GM12878 (cell line): Measurements from ENCODE around the gene PMM2. TPM values are rescaled to one million over a fixed set of nuclear protein-coding genes. Genes with fewer than 3 reads are reported as not detected.

Experiments used
- ATAC-seq: fragments of 200-7000 bp; cut with Tn5 transposase; 3 replicates; pipeline ENCODE4 v1.9.1; 2020; ENCODE audit warnings: mild to moderate bottlenecking, moderate library complexity
- BruUV-seq: library from RNA; stranded (reverse); fragments of 400-500 nt; replicated peaks from 2 replicates; lab custom pipeline; 2021; lab: Mats Ljungman, UMichigan
- CTCF ChIA-PET: fragments of 300-600 bp; sonication (Branson Sonifier 250); formaldehyde crosslinking; extraction: SDS; loops from one replicate; lab custom pipeline; 2021; ENCODE audit warnings: inconsistent platforms; lab: Yijun Ruan, JAX
- POLR2A ChIA-PET: fragments of 350-600 bp; formaldehyde crosslinking; extraction: SDS; loops from one replicate; lab custom pipeline; 2021; ENCODE audit warnings: inconsistent platforms; lab: Charles Lee
- RAD21 ChIA-PET: fragments of 300-600 bp; sonication (Branson Sonifier 250); formaldehyde crosslinking; loops from one replicate; lab custom pipeline; 2023; ENCODE audit warnings: antibody characterized with exemption; ENCODE audit not compliant: unreplicated experiment; lab: Charles Lee
- SMC1A ChIA-PET: fragments of 300-600 bp; sonication (Branson Sonifier 250); formaldehyde crosslinking; loops from one replicate; lab custom pipeline; 2023; ENCODE audit not compliant: unreplicated experiment, uncharacterized antibody; lab: Charles Lee
- DNase-seq: peaks from one replicate; pipeline ENCODE4 v3.0.0-alpha.2; 2011; ENCODE audit warnings: low read depth, low spot score
- FAIRE-seq: peaks from 3 replicates; lab custom pipeline; 2011; peaks lifted over from hg19 to GRCh38; lab: Jason Lieb, UNC
- H2AFZ ChIP-seq: 2 replicates; pipeline ENCODE4 v1.6.0; 2011; ENCODE audit warnings: low read depth, low read length, control low read depth; ENCODE audit not compliant: control insufficient read depth
- H3K27ac ChIP-seq: 2 replicates; pipeline ENCODE4 v1.5.1; 2011; ENCODE audit warnings: control low read depth; ENCODE audit not compliant: control insufficient read depth, insufficient read depth
- H3K27me3 ChIP-seq, 2 experiments: replicated peaks in 1 of 2; 2 replicates each; pipeline versions ENCODE4 v1.6.0 to v1.6.1; 2011; ENCODE audit warnings: low read length in 1 of 2; ENCODE audit not compliant: control insufficient read depth in 2 of 2, insufficient read depth in 2 of 2
- H3K36me3 ChIP-seq, 2 experiments: 2 replicates each; pipeline ENCODE4 v1.5.1; 2011; ENCODE audit warnings: low read length in 1 of 2; ENCODE audit not compliant: control insufficient read depth in 2 of 2, insufficient read depth in 2 of 2
- H3K4me1 ChIP-seq: 2 replicates; pipeline ENCODE4 v1.6.1; 2011; ENCODE audit warnings: mild to moderate bottlenecking, low read length, moderate library complexity, mixed read lengths; ENCODE audit not compliant: control insufficient read depth, insufficient read depth
- H3K4me2 ChIP-seq: 2 replicates; pipeline ENCODE4 v1.6.0; 2011; ENCODE audit warnings: control low read depth; ENCODE audit not compliant: control insufficient read depth, insufficient read depth
- H3K4me3 ChIP-seq: fragments of 200-600 bp; sonication (generic); 2 replicates; pipeline ENCODE4 v1.5.1; 2016
- H3K79me2 ChIP-seq: 2 replicates; pipeline ENCODE4 v1.6.0; 2011; ENCODE audit warnings: low read length; ENCODE audit not compliant: control insufficient read depth, insufficient read depth
- H3K9ac ChIP-seq: 2 replicates; pipeline ENCODE4 v1.8.0; 2011; ENCODE audit warnings: low read length, control low read depth, mixed read lengths; ENCODE audit not compliant: control insufficient read depth, insufficient read depth
- H3K9me3 ChIP-seq: replicated peaks from 3 replicates; pipeline ENCODE4 v1.5.1; 2011; ENCODE audit warnings: mild to moderate bottlenecking, low read length; ENCODE audit not compliant: control insufficient read depth, insufficient read depth
- H4K20me1 ChIP-seq: 2 replicates; pipeline ENCODE4 v1.6.0; 2011; ENCODE audit not compliant: control insufficient read depth, insufficient read depth
- BRCA1 ChIP-seq: IDR thresholded peaks from 2 replicates; pipeline ENCODE4 v1.6.1; 2011; ENCODE audit warnings: low read depth, low read length, improper control_type of control experiment
- CHD1 ChIP-seq: IDR thresholded peaks from 2 replicates; pipeline ENCODE4 v1.6.1; 2012; ENCODE audit warnings: low read depth, low read length, improper control_type of control experiment
- CREM ChIP-seq: IDR thresholded peaks from 2 replicates; pipeline ENCODE4 v1.6.1; 2014; ENCODE audit warnings: antibody characterized with exemption, low read depth
- EP300 ChIP-seq, 2 experiments: fragments of 150-350 bp in 1 of 2; IDR thresholded peaks; 2 replicates each; pipeline ENCODE4 v1.6.1; 2011 to 2012; ENCODE audit warnings: low read depth in 2 of 2, low read length in 2 of 2, borderline replicate concordance in 1 of 2, improper control_type of control experiment in 1 of 2, inconsistent platforms in 1 of 2; ENCODE audit not compliant: control insufficient read depth in 1 of 2
- HDGF ChIP-seq: fragments of 450-650 bp; IDR thresholded peaks from 2 replicates; pipeline ENCODE4 v1.6.1; 2016; ENCODE audit warnings: antibody characterized with exemption
- IKZF1 ChIP-seq: fragments of 450-650 bp; conservative IDR thresholded peaks from 2 replicates; pipeline ENCODE4 v1.6.1; 2017; ENCODE audit warnings: antibody characterized with exemption, mild to moderate bottlenecking
- JUNB ChIP-seq: IDR thresholded peaks from 2 replicates; pipeline ENCODE4 v1.6.1; 2016; ENCODE audit warnings: antibody characterized with exemption, mild to moderate bottlenecking
- NR2F1 ChIP-seq: fragments of 450-650 bp; conservative IDR thresholded peaks from 2 replicates; pipeline ENCODE4 v1.6.1; 2017; ENCODE audit warnings: mild to moderate bottlenecking
- RAD51 ChIP-seq: fragments of 450-650 bp; IDR thresholded peaks from 2 replicates; pipeline ENCODE4 v1.6.1; 2016; ENCODE audit warnings: moderate library complexity, mild to moderate bottlenecking, inconsistent platforms
- SREBF1 ChIP-seq: IDR thresholded peaks from 2 replicates; pipeline ENCODE4 v1.6.1; 2012; ENCODE audit warnings: mild to moderate bottlenecking, low read length
- SUPT20H ChIP-seq: IDR thresholded peaks from 2 replicates; pipeline ENCODE4 v1.6.1; 2011; ENCODE audit warnings: low read depth, mild to moderate bottlenecking, low read length, moderate library complexity, borderline replicate concordance; ENCODE audit not compliant: control insufficient read depth
- TCF7 ChIP-seq: IDR thresholded peaks from 2 replicates; pipeline ENCODE4 v1.6.1; 2014; ENCODE audit warnings: antibody characterized with exemption, borderline replicate concordance
- ZNF274 ChIP-seq: IDR thresholded peaks from one replicate; pipeline ENCODE4 v1.8.0; 2011; ENCODE audit not compliant: insufficient read length, insufficient read depth
- ZSCAN29 ChIP-seq: fragments of 450-650 bp; IDR thresholded peaks from 2 replicates; pipeline ENCODE4 v1.6.1; 2017; ENCODE audit warnings: mild to moderate bottlenecking, moderate library complexity
- WGBS: methylation state at CpG from one replicate; pipeline ENCODE4 v1.1.6; 2016; ENCODE audit warnings: low lambda C conversion rate; ENCODE audit not compliant: insufficient replicate concordance, insufficient coverage; ENCODE audit errors: missing lambda C conversion rate; 5-methylcytosine and 5-hydroxymethylcytosine counted together
- in situ Hi-C: fragments of 300-500 bp; cut with MboI; formaldehyde crosslinking; loops from 9 replicates; pipeline ENCODE4 v1.14.3; 2018; ENCODE audit warnings: mixed read lengths
- intact Hi-C: fragments of 100-400 bp; cut with micrococcal nuclease; formaldehyde crosslinking; loops from one replicate; pipeline ENCODE4 v1.14.2; 2022; ENCODE audit not compliant: unreplicated experiment
- polyA plus RNA-seq, 11 experiments: library from polyadenylated mRNA; depleted of rRNA in 4 of 11; unstranded in 6 of 11; stranded (reverse) in 5 of 11; fragments of >200 nt; fragmentation: Nextera tagmentation in 4 of 11; fragmentation: Illumina TruSeq in 1 of 11; extraction: Ambion mirVana in 4 of 11; extraction: Trizol in 1 of 11; gene quantifications; 1 replicate in 1 of 11; 2 replicates in 10 of 11; pipeline versions ENCODE4 v1.2.1 to v1.2.3, GENCODE V29; 2011 to 2016; ENCODE audit warnings: inconsistent platforms in 2 of 11, missing spikeins in 2 of 11, low read depth in 1 of 11
- total RNA-seq, 4 experiments: library from RNA; depleted of rRNA in 3 of 4; stranded (reverse); fragments of >200 nt in 3 of 4; fragmentation: Illumina TruSeq in 1 of 4; extraction: Trizol in 1 of 4; gene quantifications; 2 replicates each; pipeline versions ENCODE4 v1.2.1 to v1.2.3, GENCODE V29; 2013 to 2021
- TF ChIP-seq, protein P1 (sequence below): fragments of 450-650 bp; IDR thresholded peaks from 2 replicates; pipeline ENCODE4 v1.6.1; 2018; ENCODE audit warnings: mild to moderate bottlenecking, low read depth, moderate library complexity; ENCODE audit not compliant: partially characterized antibody
- TF ChIP-seq, protein P2 (sequence below): fragments of 450-650 bp; conservative IDR thresholded peaks from 2 replicates; pipeline ENCODE4 v1.6.1; 2017; ENCODE audit warnings: mild to moderate bottlenecking, moderate library complexity

PMM2 gene
- total and polyA plus RNA-seq, 10 of the 15 experiments (the other 5 are each of a cell fraction or from before 2014, with no cell fraction given): 22.6 to 69.4 (median 52.3) TPM

DNA sequence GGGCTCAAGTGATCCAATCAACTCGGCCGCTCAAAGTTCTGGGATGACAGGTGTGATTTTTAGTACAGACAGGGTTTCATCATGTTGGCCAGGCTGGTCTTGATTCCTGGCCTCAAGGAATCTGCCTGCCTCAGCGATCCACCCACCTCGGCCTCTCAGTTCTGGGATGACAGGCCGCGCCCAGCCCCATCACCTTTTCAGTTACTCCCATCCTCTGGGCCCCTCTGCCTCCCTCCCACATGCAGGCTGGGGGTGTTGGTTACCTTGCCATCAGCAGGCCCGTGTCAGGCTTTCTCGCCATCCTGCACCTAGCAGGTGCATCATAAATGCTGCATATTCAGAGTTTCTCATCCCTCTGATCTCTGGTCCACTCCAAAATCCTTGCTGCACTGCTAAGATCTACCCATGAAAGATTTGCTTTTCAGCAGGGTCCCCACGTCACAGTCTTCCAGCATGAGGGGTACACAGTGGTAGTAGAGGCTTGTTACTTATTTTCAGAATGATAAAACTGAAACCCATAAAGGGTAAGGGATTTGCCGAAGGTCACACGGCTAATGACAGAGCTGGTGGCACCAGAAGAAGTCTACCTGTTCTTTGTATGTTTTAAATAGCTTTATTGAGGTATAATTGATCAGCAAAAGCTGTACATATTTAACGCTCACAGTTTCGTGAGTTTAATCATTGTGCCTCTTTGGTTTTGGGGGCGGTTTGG lies 16.6 kb downstream of the PMM2 start:
- BruUV-seq: no TSS peak
- peaks cover 19 to 56% of the 10 kb centered on the region in 2 experiments for H3K36me3 ChIP-seq
- ChIA-PET RAD21 (interaction anchor here (0.9 kb wide), 1 partner anchor 55 kb away, joined by 3 read pairs; the partner anchor contains the start of gene CARHSP1), POLR2A (interaction anchor here (0.8 to 0.9 kb wide), 2 partner anchors 11 to 13 kb away, joined by 7 read pairs; no protein-coding TSS in a partner anchor), SMC1A (interaction anchor here (0.6 to 1.0 kb wide), 3 partner anchors 46 to 78 kb away, joined by 3 to 4 read pairs (median 3); no protein-coding TSS in a partner anchor), CTCF (interaction anchor here (0.5 kb wide), 1 partner anchor 784 kb away, joined by 3 read pairs; no protein-coding TSS in a partner anchor)
- H3K27ac ChIP-seq: peak overlapping the region; percentile 18
- H3K4me1 ChIP-seq: peaks cover 23% of the 10 kb centered on the region
- H4K20me1 ChIP-seq: peaks cover 3% of the 10 kb centered on the region
- peak; percentile 60 for ATAC-seq
- no peak for DNase-seq
- no peaks in the 10 kb centered on the region for H3K27me3 ChIP-seq
- FAIRE-seq: peak; percentile 31
- H3K9ac ChIP-seq: no peak overlapping the region
- H3K4me3 ChIP-seq: no peak overlapping the region
- intact Hi-C loops (no loop called here), in situ Hi-C loops (no loop called here)
- no peaks in the 10 kb centered on the region for H3K79me2 ChIP-seq
- WGBS: 36% methylated on average over 14 of the region's 14 CpGs
- no peak overlapping the region; the same call in 1 of the 2 replicates for H3K4me2 ChIP-seq
- no peak overlapping the region for H2AFZ ChIP-seq
- H3K9me3 ChIP-seq: no peaks in the 10 kb centered on the region
- TF ChIP-seq TCF7 (no peak), RAD51 (no peak), CREM (0 out of 2 replicates have a peak, but pooled peaks have one; percentile 21), IKZF1 (0 out of 2 replicates have a peak, but pooled peaks have one; percentile 20), ZSCAN29 (no peak), BRCA1 (no peak), SUPT20H (no peak), CHD1 (no peak), JUNB (no peak), NR2F1 (peak; percentile 89), ZNF274 (no peak), SREBF1 (no peak), HDGF (no peak), EP300 (IDR thresholded peaks at IDR 0.05; ENCODE audit: borderline replicate concordance in 1 of 2, control insufficient read depth in 1 of 2, low read depth in 2 of 2, low read length in 2 of 2) (peak in 1 of 2 experiments; percentile 45; a peak in 2 of 4 replicates)
- TF ChIP-seq, protein P1, sequence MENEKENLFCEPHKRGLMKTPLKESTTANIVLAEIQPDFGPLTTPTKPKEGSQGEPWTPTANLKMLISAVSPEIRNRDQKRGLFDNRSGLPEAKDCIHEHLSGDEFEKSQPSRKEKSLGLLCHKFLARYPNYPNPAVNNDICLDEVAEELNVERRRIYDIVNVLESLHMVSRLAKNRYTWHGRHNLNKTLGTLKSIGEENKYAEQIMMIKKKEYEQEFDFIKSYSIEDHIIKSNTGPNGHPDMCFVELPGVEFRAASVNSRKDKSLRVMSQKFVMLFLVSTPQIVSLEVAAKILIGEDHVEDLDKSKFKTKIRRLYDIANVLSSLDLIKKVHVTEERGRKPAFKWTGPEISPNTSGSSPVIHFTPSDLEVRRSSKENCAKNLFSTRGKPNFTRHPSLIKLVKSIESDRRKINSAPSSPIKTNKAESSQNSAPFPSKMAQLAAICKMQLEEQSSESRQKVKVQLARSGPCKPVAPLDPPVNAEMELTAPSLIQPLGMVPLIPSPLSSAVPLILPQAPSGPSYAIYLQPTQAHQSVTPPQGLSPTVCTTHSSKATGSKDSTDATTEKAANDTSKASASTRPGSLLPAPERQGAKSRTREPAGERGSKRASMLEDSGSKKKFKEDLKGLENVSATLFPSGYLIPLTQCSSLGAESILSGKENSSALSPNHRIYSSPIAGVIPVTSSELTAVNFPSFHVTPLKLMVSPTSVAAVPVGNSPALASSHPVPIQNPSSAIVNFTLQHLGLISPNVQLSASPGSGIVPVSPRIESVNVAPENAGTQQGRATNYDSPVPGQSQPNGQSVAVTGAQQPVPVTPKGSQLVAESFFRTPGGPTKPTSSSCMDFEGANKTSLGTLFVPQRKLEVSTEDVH: no peak
- TF ChIP-seq, protein P2, sequence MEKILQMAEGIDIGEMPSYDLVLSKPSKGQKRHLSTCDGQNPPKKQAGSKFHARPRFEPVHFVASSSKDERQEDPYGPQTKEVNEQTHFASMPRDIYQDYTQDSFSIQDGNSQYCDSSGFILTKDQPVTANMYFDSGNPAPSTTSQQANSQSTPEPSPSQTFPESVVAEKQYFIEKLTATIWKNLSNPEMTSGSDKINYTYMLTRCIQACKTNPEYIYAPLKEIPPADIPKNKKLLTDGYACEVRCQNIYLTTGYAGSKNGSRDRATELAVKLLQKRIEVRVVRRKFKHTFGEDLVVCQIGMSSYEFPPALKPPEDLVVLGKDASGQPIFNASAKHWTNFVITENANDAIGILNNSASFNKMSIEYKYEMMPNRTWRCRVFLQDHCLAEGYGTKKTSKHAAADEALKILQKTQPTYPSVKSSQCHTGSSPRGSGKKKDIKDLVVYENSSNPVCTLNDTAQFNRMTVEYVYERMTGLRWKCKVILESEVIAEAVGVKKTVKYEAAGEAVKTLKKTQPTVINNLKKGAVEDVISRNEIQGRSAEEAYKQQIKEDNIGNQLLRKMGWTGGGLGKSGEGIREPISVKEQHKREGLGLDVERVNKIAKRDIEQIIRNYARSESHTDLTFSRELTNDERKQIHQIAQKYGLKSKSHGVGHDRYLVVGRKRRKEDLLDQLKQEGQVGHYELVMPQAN: no peak
